ENCODE data around the gene ABLIM3.

DNA sequence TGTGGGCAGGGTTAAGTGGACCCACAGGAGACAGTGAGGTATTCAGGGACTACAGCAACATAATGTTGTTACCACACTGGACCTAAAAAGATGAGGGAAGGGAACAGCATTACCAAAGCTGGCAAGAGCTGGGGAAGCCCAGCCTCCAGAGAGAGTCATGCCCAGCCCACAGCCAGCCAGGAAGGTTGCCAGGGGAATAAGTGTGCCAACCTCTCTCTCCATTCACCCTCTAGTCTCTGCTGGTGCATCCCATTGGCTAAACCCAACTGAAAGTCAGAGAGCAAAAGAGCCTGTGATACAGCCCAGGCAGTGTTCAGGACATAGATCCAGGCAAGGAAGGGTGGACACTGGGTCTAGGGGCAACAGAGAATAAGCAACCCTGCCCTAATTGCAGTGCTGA, 94.5 kb downstream of the ABLIM3 start:
- TF ChIP-seq CTCF (IDR thresholded peaks at IDR 0.05): no peak
- TF ChIP-seq POLR2A (IDR thresholded peaks at IDR 0.05): no peak

Measured in thyroid gland (tissue), 4 donors.